PC-3 (cell line): ENCODE data around the gene USP21.

Experiments
- EZH2 ChIP-seq: fragments of 300-600 bp; sonication (generic); IDR thresholded peaks from one replicate; pipeline ENCODE4 v1.6.1; 2017; ENCODE audit warnings: antibody characterized with exemption, mild to moderate bottlenecking, low read length; ENCODE audit not compliant: unreplicated experiment
- TF ChIP-seq, protein P1 (sequence below): fragments of 300-600 bp; sonication (generic); conservative IDR thresholded peaks from 2 replicates; pipeline ENCODE4 v1.5.1; 2017; ENCODE audit warnings: antibody characterized with exemption, low read depth, mild to moderate bottlenecking, low read length

DNA sequence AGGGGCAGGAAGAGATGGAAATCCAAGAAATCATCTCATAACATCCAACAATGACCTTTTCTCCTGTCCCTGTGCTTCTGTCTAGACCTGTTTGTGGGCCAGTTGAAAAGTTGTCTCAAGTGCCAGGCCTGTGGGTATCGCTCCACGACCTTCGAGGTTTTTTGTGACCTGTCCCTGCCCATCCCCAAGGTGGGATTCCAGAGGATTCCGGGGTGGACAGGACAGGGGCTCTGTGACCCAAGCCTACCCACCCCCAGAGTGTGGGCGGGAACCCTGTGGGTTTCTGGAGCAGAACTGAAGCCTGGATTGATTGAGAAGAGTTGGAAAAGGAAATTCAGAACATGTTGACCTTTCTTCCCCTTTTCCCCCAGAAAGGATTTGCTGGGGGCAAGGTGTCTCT is 4.5 kb downstream of the USP21 start:
- TF ChIP-seq, protein P1, sequence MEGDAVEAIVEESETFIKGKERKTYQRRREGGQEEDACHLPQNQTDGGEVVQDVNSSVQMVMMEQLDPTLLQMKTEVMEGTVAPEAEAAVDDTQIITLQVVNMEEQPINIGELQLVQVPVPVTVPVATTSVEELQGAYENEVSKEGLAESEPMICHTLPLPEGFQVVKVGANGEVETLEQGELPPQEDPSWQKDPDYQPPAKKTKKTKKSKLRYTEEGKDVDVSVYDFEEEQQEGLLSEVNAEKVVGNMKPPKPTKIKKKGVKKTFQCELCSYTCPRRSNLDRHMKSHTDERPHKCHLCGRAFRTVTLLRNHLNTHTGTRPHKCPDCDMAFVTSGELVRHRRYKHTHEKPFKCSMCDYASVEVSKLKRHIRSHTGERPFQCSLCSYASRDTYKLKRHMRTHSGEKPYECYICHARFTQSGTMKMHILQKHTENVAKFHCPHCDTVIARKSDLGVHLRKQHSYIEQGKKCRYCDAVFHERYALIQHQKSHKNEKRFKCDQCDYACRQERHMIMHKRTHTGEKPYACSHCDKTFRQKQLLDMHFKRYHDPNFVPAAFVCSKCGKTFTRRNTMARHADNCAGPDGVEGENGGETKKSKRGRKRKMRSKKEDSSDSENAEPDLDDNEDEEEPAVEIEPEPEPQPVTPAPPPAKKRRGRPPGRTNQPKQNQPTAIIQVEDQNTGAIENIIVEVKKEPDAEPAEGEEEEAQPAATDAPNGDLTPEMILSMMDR, result no peak
- no peak for TF ChIP-seq EZH2
